DND-41 (cell line): ENCODE measurements around the gene MEI1.
A peak's percentile ranks its signal among the peaks of the same experiment; 100 is the strongest.

Experiments used
- ATAC-seq: fragments of 200-7000 bp; cut with Tn5 transposase; 3 replicates; pipeline ENCODE4 v1.9.1; 2021; ENCODE audit warnings: low read depth; ENCODE audit not compliant: insufficient read depth
- DNase-seq: peaks from one replicate; pipeline ENCODE4 v3.0.0-alpha.2; 2020
- H2AFZ ChIP-seq: 2 replicates; pipeline ENCODE4 v1.6.0; 2012; ENCODE audit warnings: low read depth, low read length
- H3K27ac ChIP-seq: 2 replicates; pipeline ENCODE4 v1.5.1; 2012; ENCODE audit warnings: low read length, inconsistent platforms
- H3K27me3 ChIP-seq: fragments of 200-600 bp; sonication (generic); 2 replicates; pipeline ENCODE4 v1.6.0; 2012; ENCODE audit warnings: low read length, mild to moderate bottlenecking, inconsistent platforms; ENCODE audit not compliant: insufficient read depth, poor library complexity
- H3K36me3 ChIP-seq: 2 replicates; pipeline ENCODE4 v1.5.1; 2012; ENCODE audit warnings: low read length, inconsistent platforms; ENCODE audit not compliant: insufficient read depth
- H3K4me1 ChIP-seq: 2 replicates; pipeline ENCODE4 v1.5.1; 2012; ENCODE audit warnings: mild to moderate bottlenecking, low read length; ENCODE audit not compliant: insufficient read depth
- H3K4me2 ChIP-seq: 2 replicates; pipeline ENCODE4 v1.6.0; 2012; ENCODE audit warnings: mild to moderate bottlenecking, moderate library complexity, low read length, inconsistent platforms; ENCODE audit not compliant: insufficient read depth
- H3K4me3 ChIP-seq, 2 experiments: fragments of 200-600 bp in 1 of 2; shearing (Covaris generic) in 1 of 2; 2 replicates each; pipeline ENCODE4 v1.5.1; 2012 to 2016; ENCODE audit warnings: inconsistent platforms in 2 of 2, low read length in 2 of 2, mild to moderate bottlenecking in 2 of 2, low read depth in 1 of 2, moderate library complexity in 1 of 2
- H3K79me2 ChIP-seq: 2 replicates; pipeline ENCODE4 v1.6.0; 2012; ENCODE audit warnings: low read length, inconsistent platforms; ENCODE audit not compliant: insufficient read depth
- H3K9ac ChIP-seq: 2 replicates; pipeline ENCODE4 v1.6.0; 2012; ENCODE audit warnings: low read depth, mild to moderate bottlenecking, inconsistent platforms, low read length, moderate library complexity
- H3K9me3 ChIP-seq: 2 replicates; pipeline ENCODE4 v1.5.1; 2012; ENCODE audit warnings: low read length, moderate library complexity, mild to moderate bottlenecking, inconsistent platforms; ENCODE audit not compliant: insufficient read depth, severe bottlenecking
- H4K20me1 ChIP-seq: 2 replicates; pipeline ENCODE4 v1.6.0; 2012; ENCODE audit warnings: low read length; ENCODE audit not compliant: insufficient read depth
- CTCF ChIP-seq: IDR thresholded peaks from 2 replicates; pipeline ENCODE4 v1.5.1; 2012; ENCODE audit warnings: borderline replicate concordance, low read length, moderate library complexity, mild to moderate bottlenecking; ENCODE audit not compliant: poor library complexity, severe bottlenecking; ENCODE audit errors: extremely low read depth
- EZH2 ChIP-seq: IDR thresholded peaks from 3 replicates; pipeline ENCODE4 v1.6.1; 2012; ENCODE audit warnings: borderline replicate concordance, low read depth, mild to moderate bottlenecking, moderate library complexity, low read length, inconsistent platforms; ENCODE audit not compliant: severe bottlenecking

The MEI1 gene

GRCh38 chr22:41688365-41689211, 10.7 kb upstream of the MEI1 start, which contains the start of gene SNU13:
Gene SNU13, minus strand, starts transcription at chr22:41688867. Its CDS starts 71 bp downstream, at chr22:41688796.
- peak within 1 kb of the TSS; percentile 96 for H3K27ac ChIP-seq
- ATAC-seq (peak; percentile 94), DNase-seq (peak; percentile 94)
- H3K36me3 ChIP-seq: peaks cover 9% of the 10 kb centered on the region
- H3K79me2 ChIP-seq: peaks cover 59% of the 10 kb centered on the region
- peak within 1 kb of the TSS; percentile 97 for H3K9ac ChIP-seq
- peak within 1 kb of the TSS; percentile 97 to 98 for H3K4me3 ChIP-seq
- peaks cover 40% of the 10 kb centered on the region for H3K4me1 ChIP-seq
- peak within 1 kb of the TSS; percentile 96 for H2AFZ ChIP-seq
- H3K4me2 ChIP-seq: peak within 1 kb of the TSS; percentile 84
- no peaks in the 10 kb centered on the region for H3K27me3 ChIP-seq
- no peaks in the 10 kb centered on the region for H3K9me3 ChIP-seq
- H4K20me1 ChIP-seq: peaks cover 16% of the 10 kb centered on the region; the same call in 1 of the 2 replicates
- TF ChIP-seq EZH2 (no peak), CTCF (no peak)

GRCh38 chr22:41690476-41690875, 8.8 kb upstream of the MEI1 start:
- no peaks in the 10 kb centered on the region for H3K27me3 ChIP-seq
- H3K9ac ChIP-seq: peak overlapping the region; percentile 97; the same call in 1 of the 2 replicates
- peak overlapping the region; percentile 7 for H3K4me2 ChIP-seq
- DNase-seq: no peak
- peaks cover 40% of the 10 kb centered on the region for H3K79me2 ChIP-seq
- no peaks in the 10 kb centered on the region for H3K9me3 ChIP-seq
- no peak for ATAC-seq
- no peak overlapping the region for H3K4me3 ChIP-seq
- H3K36me3 ChIP-seq: peaks cover 16% of the 10 kb centered on the region
- H3K4me1 ChIP-seq: peaks cover 33% of the 10 kb centered on the region
- H3K27ac ChIP-seq: no peak overlapping the region
- H4K20me1 ChIP-seq: peaks cover 12% of the 10 kb centered on the region; the same call in 1 of the 2 replicates
- TF ChIP-seq EZH2 (no peak), CTCF (no peak)
- no peak overlapping the region for H2AFZ ChIP-seq

GRCh38 chr22:41695211-41695610, 4.1 kb upstream of the MEI1 start:
- Histone ChIP-seq H3K4me2 (no peak overlapping the region), H2AFZ (no peak overlapping the region), H3K36me3 (peaks cover 16% of the 10 kb centered on the region), H3K9ac (no peak overlapping the region; the same call in 1 of the 2 replicates), H3K27me3 (no peaks in the 10 kb centered on the region), H3K79me2 (no peaks in the 10 kb centered on the region), H4K20me1 (no peaks in the 10 kb centered on the region), H3K9me3 (no peaks in the 10 kb centered on the region), H3K4me3 (no peak overlapping the region), H3K4me1 (peaks cover 18% of the 10 kb centered on the region), H3K27ac (no peak overlapping the region)
- TF ChIP-seq EZH2: no peak
- no peak for TF ChIP-seq CTCF
- no peak for DNase-seq
- no peak for ATAC-seq
